BJ (cell line): ENCODE measurements around the gene ABCC4. TPM values are rescaled to one million over a fixed set of nuclear protein-coding genes. Genes with fewer than 3 reads are reported as not detected.
A peak's percentile ranks its signal among the peaks of the same experiment; 100 is the strongest.

Experiments
- CTCF ChIA-PET: fragments of 350-600 bp; formaldehyde crosslinking; extraction: SDS; loops from one replicate; lab custom pipeline; 2021; ENCODE audit warnings: antibody characterized with exemption, inconsistent platforms; lab: Yijun Ruan, JAX
- POLR2A ChIA-PET: fragments of 300-600 bp; sonication (Branson Sonifier 250); formaldehyde crosslinking; extraction: SDS; loops from one replicate; lab custom pipeline; 2021; ENCODE audit warnings: antibody characterized with exemption; lab: Charles Lee
- DNase-seq: peaks from one replicate; pipeline ENCODE4 v3.0.0-alpha.2; 2011; ENCODE audit warnings: low read depth
- H3K27me3 ChIP-seq: 2 replicates; pipeline ENCODE4 v1.6.0; 2011; ENCODE audit warnings: low read length; ENCODE audit not compliant: control insufficient read depth, insufficient read depth
- H3K36me3 ChIP-seq: 2 replicates; pipeline ENCODE4 v1.5.1; 2011; ENCODE audit warnings: low read length; ENCODE audit not compliant: control insufficient read depth, insufficient read depth
- H3K4me3 ChIP-seq: 2 replicates; pipeline ENCODE4 v1.5.1; 2011; ENCODE audit warnings: low read depth, mild to moderate bottlenecking, control low read depth, low read length
- polyA minus RNA-seq: library from RNA; depleted of rRNA, polyadenylated mRNA; stranded (reverse); fragments of >200 nt; gene quantifications from 2 replicates; pipeline ENCODE4 v1.2.3, GENCODE V29; 2011; rRNA and poly(A)+ RNA removed
- polyA plus RNA-seq: library from polyadenylated mRNA; depleted of rRNA; stranded (reverse); fragments of >200 nt; gene quantifications from 2 replicates; pipeline ENCODE4 v1.2.3, GENCODE V29; 2011; rRNA removed
- TF ChIP-seq, protein P1 (sequence below): IDR thresholded peaks from 2 replicates; pipeline ENCODE4 v1.5.1; 2011; ENCODE audit warnings: low read depth, mild to moderate bottlenecking, control low read depth, inconsistent platforms, low read length, moderate library complexity; ENCODE audit not compliant: insufficient read depth

The ABCC4 gene, protein sequence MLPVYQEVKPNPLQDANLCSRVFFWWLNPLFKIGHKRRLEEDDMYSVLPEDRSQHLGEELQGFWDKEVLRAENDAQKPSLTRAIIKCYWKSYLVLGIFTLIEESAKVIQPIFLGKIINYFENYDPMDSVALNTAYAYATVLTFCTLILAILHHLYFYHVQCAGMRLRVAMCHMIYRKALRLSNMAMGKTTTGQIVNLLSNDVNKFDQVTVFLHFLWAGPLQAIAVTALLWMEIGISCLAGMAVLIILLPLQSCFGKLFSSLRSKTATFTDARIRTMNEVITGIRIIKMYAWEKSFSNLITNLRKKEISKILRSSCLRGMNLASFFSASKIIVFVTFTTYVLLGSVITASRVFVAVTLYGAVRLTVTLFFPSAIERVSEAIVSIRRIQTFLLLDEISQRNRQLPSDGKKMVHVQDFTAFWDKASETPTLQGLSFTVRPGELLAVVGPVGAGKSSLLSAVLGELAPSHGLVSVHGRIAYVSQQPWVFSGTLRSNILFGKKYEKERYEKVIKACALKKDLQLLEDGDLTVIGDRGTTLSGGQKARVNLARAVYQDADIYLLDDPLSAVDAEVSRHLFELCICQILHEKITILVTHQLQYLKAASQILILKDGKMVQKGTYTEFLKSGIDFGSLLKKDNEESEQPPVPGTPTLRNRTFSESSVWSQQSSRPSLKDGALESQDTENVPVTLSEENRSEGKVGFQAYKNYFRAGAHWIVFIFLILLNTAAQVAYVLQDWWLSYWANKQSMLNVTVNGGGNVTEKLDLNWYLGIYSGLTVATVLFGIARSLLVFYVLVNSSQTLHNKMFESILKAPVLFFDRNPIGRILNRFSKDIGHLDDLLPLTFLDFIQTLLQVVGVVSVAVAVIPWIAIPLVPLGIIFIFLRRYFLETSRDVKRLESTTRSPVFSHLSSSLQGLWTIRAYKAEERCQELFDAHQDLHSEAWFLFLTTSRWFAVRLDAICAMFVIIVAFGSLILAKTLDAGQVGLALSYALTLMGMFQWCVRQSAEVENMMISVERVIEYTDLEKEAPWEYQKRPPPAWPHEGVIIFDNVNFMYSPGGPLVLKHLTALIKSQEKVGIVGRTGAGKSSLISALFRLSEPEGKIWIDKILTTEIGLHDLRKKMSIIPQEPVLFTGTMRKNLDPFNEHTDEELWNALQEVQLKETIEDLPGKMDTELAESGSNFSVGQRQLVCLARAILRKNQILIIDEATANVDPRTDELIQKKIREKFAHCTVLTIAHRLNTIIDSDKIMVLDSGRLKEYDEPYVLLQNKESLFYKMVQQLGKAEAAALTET (N-terminal part only)
- polyA plus RNA-seq (11.2 and 17.4 TPM in 2 replicates), polyA minus RNA-seq (24.4 and 32.5 TPM in 2 replicates)

DNA sequence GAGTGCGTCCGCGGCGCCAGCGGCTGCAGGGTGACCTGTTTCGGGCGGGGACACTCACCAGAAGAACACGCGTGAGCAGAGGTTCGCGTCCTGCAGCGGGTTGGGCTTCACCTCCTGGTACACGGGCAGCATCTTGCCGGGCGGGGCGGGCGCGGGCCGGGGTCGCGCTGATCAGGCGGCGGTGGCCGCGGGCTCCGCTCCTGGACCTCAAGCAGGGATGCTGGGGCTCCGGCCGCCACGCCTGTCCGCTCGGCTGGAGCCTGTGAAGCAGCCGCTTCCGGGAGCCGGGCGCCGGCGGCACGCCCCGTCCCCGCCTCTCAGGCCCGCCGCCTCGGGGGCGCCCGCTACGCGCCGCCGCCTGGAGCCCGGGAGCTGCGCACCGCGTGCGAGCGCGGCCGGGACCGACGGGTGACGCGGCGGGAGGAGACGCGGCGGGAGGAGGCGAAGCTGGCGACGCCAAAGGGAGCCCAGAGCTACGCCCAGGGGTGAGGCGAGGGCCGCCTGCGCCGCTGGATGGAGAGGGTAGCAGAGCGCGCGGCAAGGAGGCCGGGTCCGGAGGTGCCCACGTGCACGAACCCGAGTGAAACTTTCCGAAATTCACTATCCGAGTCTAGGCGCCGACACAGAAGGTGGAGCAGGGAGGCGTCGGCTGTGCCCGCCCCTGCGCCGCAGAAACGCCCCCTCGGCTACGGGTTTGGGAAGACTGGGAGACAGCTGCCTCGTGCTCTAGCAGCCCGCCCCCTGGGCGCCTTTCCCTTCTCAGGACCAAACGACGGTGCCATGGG, at the start of gene ABCC4:
Gene ABCC4 (minus strand): TSS at position 269 of the 785 bp plus-strand sequence. CDS start 137 bp downstream, at position 132.
- DNase-seq: no peak
- Histone ChIP-seq H3K4me3 (peak within 1 kb of the TSS; percentile 64), H3K36me3 (no peaks in the 10 kb centered on the region), H3K27me3 (no peaks in the 10 kb centered on the region)
- TF ChIP-seq, protein P1, sequence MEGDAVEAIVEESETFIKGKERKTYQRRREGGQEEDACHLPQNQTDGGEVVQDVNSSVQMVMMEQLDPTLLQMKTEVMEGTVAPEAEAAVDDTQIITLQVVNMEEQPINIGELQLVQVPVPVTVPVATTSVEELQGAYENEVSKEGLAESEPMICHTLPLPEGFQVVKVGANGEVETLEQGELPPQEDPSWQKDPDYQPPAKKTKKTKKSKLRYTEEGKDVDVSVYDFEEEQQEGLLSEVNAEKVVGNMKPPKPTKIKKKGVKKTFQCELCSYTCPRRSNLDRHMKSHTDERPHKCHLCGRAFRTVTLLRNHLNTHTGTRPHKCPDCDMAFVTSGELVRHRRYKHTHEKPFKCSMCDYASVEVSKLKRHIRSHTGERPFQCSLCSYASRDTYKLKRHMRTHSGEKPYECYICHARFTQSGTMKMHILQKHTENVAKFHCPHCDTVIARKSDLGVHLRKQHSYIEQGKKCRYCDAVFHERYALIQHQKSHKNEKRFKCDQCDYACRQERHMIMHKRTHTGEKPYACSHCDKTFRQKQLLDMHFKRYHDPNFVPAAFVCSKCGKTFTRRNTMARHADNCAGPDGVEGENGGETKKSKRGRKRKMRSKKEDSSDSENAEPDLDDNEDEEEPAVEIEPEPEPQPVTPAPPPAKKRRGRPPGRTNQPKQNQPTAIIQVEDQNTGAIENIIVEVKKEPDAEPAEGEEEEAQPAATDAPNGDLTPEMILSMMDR: peak; percentile 9; the same call in 1 of the 2 replicates
- CTCF ChIA-PET: interaction anchor here (0.8 to 2.0 kb wide), 9 partner anchors 11 to 112 kb away, joined by 3 to 10 read pairs (median 4); no protein-coding TSS in a partner anchor
- POLR2A ChIA-PET: no interaction called here

DNA sequence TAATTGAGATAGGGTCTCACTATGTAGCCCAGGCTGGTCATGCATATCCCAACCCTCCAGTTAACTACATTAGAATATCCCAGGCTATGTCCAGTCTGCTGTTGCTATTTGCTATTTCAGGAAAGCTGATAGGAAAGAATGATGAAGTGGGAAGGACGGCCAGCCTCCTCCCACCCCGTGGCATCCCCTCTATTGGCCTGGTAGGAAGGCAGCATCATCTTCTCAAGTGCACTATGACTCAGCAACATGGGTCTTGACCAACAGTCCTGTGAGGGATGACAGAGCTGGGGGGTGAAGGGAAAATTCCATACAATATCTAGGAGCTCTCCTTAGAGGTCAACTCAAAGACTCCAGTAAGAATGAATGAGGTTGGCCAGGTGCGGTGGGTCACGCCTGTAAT, 48.0 kb upstream of the ABCC4 start:
- H3K27me3 ChIP-seq: no peaks in the 10 kb centered on the region
- TF ChIP-seq, protein P1: no peak
- H3K36me3 ChIP-seq: no peaks in the 10 kb centered on the region
- ChIA-PET POLR2A (no interaction called here), CTCF (interaction anchor here (0.7 kb wide), 1 partner anchor 883 kb away, joined by 3 read pairs; no protein-coding TSS in a partner anchor)
- H3K4me3 ChIP-seq: no peak overlapping the region
- no peak for DNase-seq

DNA sequence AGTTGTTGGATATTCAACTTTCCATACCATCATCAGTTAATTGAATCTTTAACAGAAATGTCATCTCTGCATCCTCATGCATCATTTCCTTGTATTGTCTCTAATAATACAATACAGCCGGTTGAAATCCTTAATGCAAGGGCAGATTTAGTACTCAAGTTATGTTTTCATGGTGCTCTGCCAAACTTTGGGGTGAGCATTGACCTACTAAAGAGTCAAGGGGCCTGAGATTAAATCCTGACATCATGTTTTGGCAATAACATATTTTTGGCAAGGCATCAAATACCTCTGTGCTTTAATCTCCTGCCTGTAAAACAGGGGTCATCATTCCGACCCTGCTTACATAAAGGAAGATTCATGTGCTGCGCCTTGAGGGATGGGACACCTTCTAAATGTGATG, 42.7 kb upstream of the ABCC4 start:
- ChIA-PET CTCF (no interaction called here), POLR2A (no interaction called here)
- no peaks in the 10 kb centered on the region; the same call in 1 of the 2 replicates for H3K27me3 ChIP-seq
- TF ChIP-seq, protein P1: no peak
- no peaks in the 10 kb centered on the region for H3K36me3 ChIP-seq
- no peak for DNase-seq
- no peak overlapping the region for H3K4me3 ChIP-seq

DNA sequence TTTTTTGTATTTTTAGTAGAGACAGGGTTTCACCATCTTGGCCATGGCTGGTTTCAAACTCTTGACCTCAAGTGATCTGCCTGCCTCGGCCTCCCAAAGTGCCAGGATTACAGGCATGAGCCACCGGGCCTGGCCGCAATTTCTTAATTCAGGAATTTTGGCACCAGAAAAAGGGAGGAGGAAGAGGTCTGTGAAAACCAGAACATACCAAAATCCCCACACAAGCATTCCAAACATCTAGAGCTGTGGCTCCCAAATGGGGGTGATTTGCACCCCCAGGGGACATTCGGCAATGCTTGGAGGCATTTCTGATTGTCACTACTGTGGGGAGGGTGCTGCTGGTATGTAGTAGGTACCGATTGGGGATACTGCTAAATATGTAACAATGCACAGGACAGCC, 40.2 kb upstream of the ABCC4 start:
- ChIA-PET CTCF (interaction anchor here (0.7 kb wide), 1 partner anchor 150 kb away, joined by 3 read pairs; no protein-coding TSS in a partner anchor), POLR2A (no interaction called here)
- Histone ChIP-seq H3K27me3 (no peaks in the 10 kb centered on the region; the same call in 1 of the 2 replicates), H3K36me3 (no peaks in the 10 kb centered on the region), H3K4me3 (no peak overlapping the region)
- peak; percentile 4 for DNase-seq
- TF ChIP-seq, protein P1: no peak
